Measurements from ENCODE around the gene DLX4.

GRCh38 chr17:49987290-49987585 is 18.2 kb downstream of the DLX4 start:
- no peak for TF ChIP-seq CTCF (IDR thresholded peaks at IDR 0.05; ENCODE audit: borderline replicate concordance, extremely low read depth, low read length, poor library complexity, severe bottlenecking)
- no peak for TF ChIP-seq EZH2 (IDR thresholded peaks at IDR 0.05; ENCODE audit: borderline replicate concordance, low read depth, low read length, severe bottlenecking)
